HUES64 (cell line): ENCODE data around the gene RTP2. TPM values are rescaled to one million over a fixed set of nuclear protein-coding genes. Genes with fewer than 3 reads are reported as not detected.

Experiments
- H3K27ac ChIP-seq: 2 replicates; pipeline ENCODE4 v1.7.0; 2013; ENCODE audit warnings: low read depth, low read length, inconsistent platforms
- H3K27me3 ChIP-seq: 2 replicates; pipeline ENCODE4 v1.6.1; 2013; ENCODE audit warnings: mild to moderate bottlenecking, low read length; ENCODE audit not compliant: insufficient read depth
- H3K36me3 ChIP-seq: 2 replicates; pipeline ENCODE4 v1.6.1; 2013; ENCODE audit warnings: mild to moderate bottlenecking, low read length; ENCODE audit not compliant: insufficient read depth
- H3K4me1 ChIP-seq: 2 replicates; pipeline ENCODE4 v1.6.1; 2013; ENCODE audit warnings: mild to moderate bottlenecking, low read length, moderate library complexity; ENCODE audit not compliant: insufficient read depth
- H3K4me3 ChIP-seq: 2 replicates; pipeline ENCODE4 v1.5.1; 2013; ENCODE audit warnings: mild to moderate bottlenecking, low read length, moderate library complexity
- H3K9ac ChIP-seq: 2 replicates; pipeline ENCODE4 v1.6.1; 2013; ENCODE audit warnings: mild to moderate bottlenecking, low read depth, low read length
- H3K9me3 ChIP-seq: 2 replicates; pipeline ENCODE4 v1.6.1; 2013; ENCODE audit warnings: low read depth, low read length; ENCODE audit not compliant: insufficient read depth
- WGBS: fragments of 150-250, 120-280 bp; methylation state at CpG from one replicate; pipeline ENCODE4 v1.1.7; 2013; ENCODE audit warnings: missing lambda C conversion rate; 5-methylcytosine and 5-hydroxymethylcytosine counted together
- polyA plus RNA-seq, 2 experiments: library from polyadenylated mRNA; stranded (reverse); fragments of 50-300 nt; gene quantifications; one replicate each; pipeline ENCODE4 v1.2.3, GENCODE V29; 2013

RTP2 gene
- polyA plus RNA-seq (2013, experiment 1 of 2), result not detected
- not detected for polyA plus RNA-seq (2013, experiment 2 of 2)

DNA sequence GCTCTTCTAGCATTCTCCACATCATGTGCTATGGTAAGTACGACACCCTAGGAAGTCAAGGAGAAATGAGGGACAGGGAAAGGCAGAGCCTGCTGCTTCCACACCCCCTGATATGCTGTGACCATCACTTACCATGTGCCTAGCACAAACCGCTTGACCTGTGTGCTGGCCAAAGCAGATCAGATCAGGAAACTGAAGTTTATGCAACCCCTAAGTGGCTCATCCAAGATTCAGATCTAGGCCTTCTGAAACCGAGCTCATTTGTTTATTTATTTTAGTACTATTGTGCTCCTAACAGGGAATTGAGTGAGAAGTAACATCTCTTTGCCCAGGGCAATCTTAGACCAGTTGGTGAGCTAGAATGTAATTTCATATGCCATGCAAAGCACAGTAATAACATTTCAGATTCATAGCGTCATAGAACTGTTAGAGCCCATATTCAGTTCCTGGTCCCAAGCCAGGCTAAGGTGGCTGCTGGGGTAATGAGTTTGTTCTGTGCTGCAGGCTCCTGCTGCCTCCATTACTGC, at the start of gene RTP2:
Gene RTP2 (minus strand): TSS at position 51 of the 527 bp plus-strand sequence. CDS start 429 bp downstream, outside the sequence.
- H3K27me3 ChIP-seq, result no peaks in the 10 kb centered on the region
- no peak within 1 kb of the TSS for H3K9ac ChIP-seq
- 67% methylated on average over 4 of the region's 4 CpGs for WGBS
- H3K4me1 ChIP-seq, result no peaks in the 10 kb centered on the region
- no peak within 1 kb of the TSS for H3K27ac ChIP-seq
- H3K4me3 ChIP-seq, result no peak within 1 kb of the TSS
- no peaks in the 10 kb centered on the region for H3K36me3 ChIP-seq
- H3K9me3 ChIP-seq, result no peaks in the 10 kb centered on the region

DNA sequence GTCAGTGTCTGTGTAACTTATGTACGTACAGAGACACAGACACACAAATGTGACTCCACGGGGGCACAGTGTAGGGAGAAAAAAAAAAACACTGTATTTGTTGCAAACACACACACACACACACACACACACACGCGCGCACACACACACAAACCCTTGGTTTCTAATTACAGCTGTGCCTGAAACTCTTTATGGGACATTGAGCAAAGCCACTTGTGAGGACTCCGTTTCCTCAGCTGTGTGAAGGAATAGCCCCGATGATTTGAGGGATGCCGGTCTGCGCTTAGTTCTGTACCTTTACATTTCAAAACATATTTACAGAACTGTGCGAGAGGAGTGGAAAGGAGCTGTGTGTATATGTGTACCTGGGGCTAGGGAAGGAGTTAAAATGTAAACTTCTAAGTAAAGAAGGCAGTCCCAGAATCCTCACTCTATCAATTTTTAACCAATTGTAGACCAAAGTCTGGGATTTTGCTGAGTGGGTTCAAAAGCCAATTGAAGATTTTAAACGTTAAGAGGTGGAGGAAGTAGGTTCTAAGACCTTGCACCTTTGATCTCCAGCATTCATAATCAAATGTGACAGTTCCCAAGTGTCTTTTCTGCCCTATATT, 48.3 kb upstream of the RTP2 start:
- H3K4me3 ChIP-seq, result peak overlapping the region; percentile 30
- H3K36me3 ChIP-seq, result no peaks in the 10 kb centered on the region
- no peaks in the 10 kb centered on the region for H3K27me3 ChIP-seq
- 78% methylated on average over 10 of the region's 11 CpGs for WGBS
- H3K27ac ChIP-seq, result peak overlapping the region; percentile 36; the same call in 1 of the 2 replicates
- H3K9ac ChIP-seq, result peak overlapping the region; percentile 28; the same call in 1 of the 2 replicates
- H3K9me3 ChIP-seq, result no peaks in the 10 kb centered on the region
- H3K4me1 ChIP-seq, result peaks cover 46% of the 10 kb centered on the region

DNA sequence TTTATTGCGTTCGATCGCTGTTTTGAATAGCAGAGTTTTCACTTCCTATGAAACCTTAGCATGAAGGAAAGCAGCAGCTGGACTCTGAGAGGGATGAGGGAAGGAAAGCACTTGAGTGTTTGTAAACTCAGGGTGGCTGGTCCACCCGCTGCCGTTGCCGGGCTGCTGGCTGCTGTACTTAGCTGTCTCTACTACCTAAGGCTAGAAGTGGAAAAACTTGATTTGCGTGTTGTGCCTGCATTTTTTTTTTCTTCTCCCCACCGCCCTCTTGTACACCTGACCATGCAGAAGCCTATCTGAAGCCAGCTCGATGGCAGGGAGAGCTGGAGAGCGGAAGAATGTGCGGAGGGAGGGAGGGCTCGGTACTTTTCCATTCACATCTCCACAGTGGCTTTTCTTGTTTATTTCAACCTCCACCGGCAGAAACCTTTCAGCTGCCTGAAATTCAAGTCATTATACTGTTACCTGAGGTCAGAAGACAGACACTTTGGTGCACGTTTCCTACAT, 47.7 kb upstream of the RTP2 start:
- peak overlapping the region; percentile 28; the same call in 1 of the 2 replicates for H3K9ac ChIP-seq
- H3K4me3 ChIP-seq, result peak overlapping the region; percentile 30
- H3K9me3 ChIP-seq, result no peaks in the 10 kb centered on the region
- peak overlapping the region; percentile 36; the same call in 1 of the 2 replicates for H3K27ac ChIP-seq
- peaks cover 46% of the 10 kb centered on the region for H3K4me1 ChIP-seq
- no peaks in the 10 kb centered on the region for H3K27me3 ChIP-seq
- 72% methylated on average over 11 of the region's 14 CpGs for WGBS
- no peaks in the 10 kb centered on the region for H3K36me3 ChIP-seq

- Histone ChIP-seq H3K27ac (no peak overlapping the region), H3K4me3 (no peak overlapping the region), H3K9me3 (no peaks in the 10 kb centered on the region)
Observed at GRCh38 chr3:187748050-187748481, 45.7 kb upstream of the RTP2 start.

GRCh38 chr3:187747506-187747905, 45.1 kb upstream of the RTP2 start:
- peaks cover 46% of the 10 kb centered on the region for H3K4me1 ChIP-seq
- no peak overlapping the region for H3K9ac ChIP-seq
- H3K4me3 ChIP-seq, result no peak overlapping the region
- H3K9me3 ChIP-seq, result no peaks in the 10 kb centered on the region
- WGBS, result 67% methylated on average over 5 of the region's 5 CpGs
- H3K27me3 ChIP-seq, result peaks cover 5% of the 10 kb centered on the region
- no peaks in the 10 kb centered on the region for H3K36me3 ChIP-seq
- H3K27ac ChIP-seq, result peak overlapping the region; percentile 42; the same call in 1 of the 2 replicates

More at GRCh38 chr3:187748050-187748481, 45.7 kb upstream of the RTP2 start:
- 0% methylated on average over 2 of the region's 2 CpGs for WGBS
- Histone ChIP-seq H3K36me3 (no peaks in the 10 kb centered on the region), H3K27me3 (no peaks in the 10 kb centered on the region; the same call in 1 of the 2 replicates), H3K4me1 (peaks cover 46% of the 10 kb centered on the region), H3K9ac (no peak overlapping the region)

GRCh38 chr3:187746442-187747281, 44.3 kb upstream of the RTP2 start:
- 16% methylated on average over 8 of the region's 10 CpGs for WGBS
- H3K9ac ChIP-seq, result peak overlapping the region; percentile 94

GRCh38 chr3:187746059-187746441, 43.7 kb upstream of the RTP2 start:
- Histone ChIP-seq H3K4me3 (peak overlapping the region; percentile 86), H3K4me1 (peaks cover 45% of the 10 kb centered on the region), H3K9me3 (no peaks in the 10 kb centered on the region), H3K27ac (peak overlapping the region; percentile 96), H3K9ac (peak overlapping the region; percentile 94), H3K36me3 (no peaks in the 10 kb centered on the region), H3K27me3 (peaks cover 16% of the 10 kb centered on the region)
- whole genome bisulfite sequencing, result 16% methylated on average over 1 of the region's 6 CpGs

More at GRCh38 chr3:187746442-187747281, 44.3 kb upstream of the RTP2 start:
- no peaks in the 10 kb centered on the region for H3K36me3 ChIP-seq
- no peaks in the 10 kb centered on the region for H3K9me3 ChIP-seq
- peak overlapping the region; percentile 54; the same call in 1 of the 2 replicates for H3K27ac ChIP-seq
- H3K27me3 ChIP-seq, result peaks cover 10% of the 10 kb centered on the region
- H3K4me1 ChIP-seq, result peaks cover 49% of the 10 kb centered on the region
- H3K4me3 ChIP-seq, result peak overlapping the region; percentile 86

DNA sequence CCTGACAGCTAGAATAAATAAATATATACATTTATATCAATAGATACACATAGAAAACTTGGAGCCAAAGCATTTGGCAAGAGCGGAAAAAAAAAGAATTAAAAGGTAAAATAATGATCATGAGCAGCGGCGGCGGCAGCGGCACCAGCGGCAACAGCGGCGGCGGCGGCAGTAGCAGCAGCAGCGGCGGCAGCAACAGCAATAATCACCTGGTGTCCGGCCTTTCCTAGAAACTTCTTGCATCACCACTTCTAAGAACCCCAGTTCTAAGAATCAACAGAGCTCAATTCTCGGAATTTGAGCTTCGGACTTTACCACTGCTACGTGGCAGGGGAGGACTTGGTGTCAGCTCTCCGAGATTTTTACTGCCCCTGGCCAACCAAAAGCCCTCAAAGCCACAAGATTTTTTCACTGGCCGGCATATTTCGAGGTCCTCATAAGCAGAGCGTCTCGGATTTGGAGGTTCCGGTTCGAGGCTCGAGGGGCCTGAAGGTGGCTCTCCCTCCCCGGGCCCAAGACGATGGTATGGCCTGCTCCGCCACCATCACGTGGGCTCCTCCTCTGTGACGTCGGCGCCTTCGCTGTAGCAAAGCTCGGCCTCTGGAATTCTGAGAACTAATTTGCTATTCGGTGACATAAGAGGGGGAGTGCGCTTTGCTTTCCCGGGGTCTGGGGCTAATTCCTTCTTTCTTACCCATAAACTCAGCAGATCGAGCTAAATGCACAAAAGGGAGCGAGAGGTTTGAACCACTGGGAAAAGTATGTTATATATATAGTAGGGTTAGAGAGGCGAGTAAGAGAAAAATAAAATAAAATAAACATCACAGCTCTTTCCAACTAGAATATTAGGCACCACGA, 43.1 kb upstream of the RTP2 start, which contains the start of gene BCL6:
Gene BCL6 (minus strand): TSS at position 268 of the 858 bp plus-strand sequence. CDS start 11,775 bp downstream, outside the sequence.
- H3K4me3 ChIP-seq, result peak within 1 kb of the TSS; percentile 86
- H3K9ac ChIP-seq, result peak within 1 kb of the TSS; percentile 94
- peaks cover 41% of the 10 kb centered on the region for H3K4me1 ChIP-seq
- under 1% methylated on average over 37 of the region's 40 CpGs for WGBS
- H3K27ac ChIP-seq, result peak within 1 kb of the TSS; percentile 96
- peaks cover 21% of the 10 kb centered on the region for H3K27me3 ChIP-seq
- no peaks in the 10 kb centered on the region for H3K9me3 ChIP-seq
- H3K36me3 ChIP-seq, result no peaks in the 10 kb centered on the region

- Histone ChIP-seq H3K9me3 (no peaks in the 10 kb centered on the region), H3K9ac (peak overlapping the region; percentile 94), H3K27ac (peak overlapping the region; percentile 21; the same call in 1 of the 2 replicates), H3K4me3 (peak overlapping the region; percentile 86), H3K27me3 (peaks cover 25% of the 10 kb centered on the region), H3K4me1 (peaks cover 35% of the 10 kb centered on the region), H3K36me3 (no peaks in the 10 kb centered on the region)
- WGBS, result under 1% methylated on average over 54 of the region's 55 CpGs
Observed at GRCh38 chr3:187744169-187745151, 42.1 kb upstream of the RTP2 start.
